Body of pancreas (tissue), 4 donors: ENCODE results near the gene GAGE12H. TPM values are rescaled to one million over a fixed set of nuclear protein-coding genes. Genes with fewer than 3 reads are reported as not detected.
"Not testable (repeated sequence)": the region's sequence is repeated elsewhere in the genome, so short reads cannot be mapped to it uniquely, and the experiment has no call there.

ENCODE experiments used
- ATAC-seq: fragments of 150-250 bp; one replicate; pipeline ENCODE4 v1.9.1; 2016
- DNase-seq, 4 donors: peaks; one replicate each; pipeline ENCODE4 v3.0.0-alpha.2; 2019
- H3K27ac ChIP-seq, 4 donors: fragments of 200-600 bp; sonication (generic); 1 replicate in 3 of 4; 2 replicates in 1 of 4; pipeline versions ENCODE4 v1.5.1 to v1.6.1; 2016 to 2019; ENCODE audit warnings: mild to moderate bottlenecking in 1 of 4, mixed read lengths in 1 of 4, moderate library complexity in 1 of 4
- H3K27me3 ChIP-seq, 2 donors: fragments of 200-600 bp; sonication (generic); one replicate each; pipeline ENCODE4 v1.6.0; 2016; ENCODE audit warnings: mild to moderate bottlenecking in 1 of 2
- H3K36me3 ChIP-seq, 2 donors: fragments of 200-600 bp; sonication (generic); replicated peaks in 1 of 2; 2 replicates each; pipeline ENCODE4 v1.5.1; 2016; ENCODE audit warnings: low read depth in 2 of 2; ENCODE audit not compliant: insufficient read depth in 1 of 2
- H3K4me1 ChIP-seq: fragments of 200-600 bp; sonication (generic); one replicate; pipeline ENCODE4 v1.6.0; 2016
- H3K4me3 ChIP-seq, 2 donors: fragments of 200-600 bp; sonication (generic); 1 replicate in 1 of 2; 2 replicates in 1 of 2; pipeline ENCODE4 v1.5.1; 2016 to 2019
- H3K9me3 ChIP-seq, 3 donors: fragments of 200-600 bp; sonication (generic); 1 replicate in 2 of 3; 2 replicates in 1 of 3; pipeline ENCODE4 v1.5.1; 2016
- POLR2A ChIP-seq, 3 donors: fragments of 450-650 bp; IDR thresholded peaks; one replicate each; pipeline ENCODE4 v1.6.1; 2016; ENCODE audit warnings: antibody characterized with exemption in 3 of 3, mild to moderate bottlenecking in 2 of 3
- WGBS, 2 donors: methylation state at CpG; one replicate each; pipeline ENCODE4 v1.1.5; 2017; 5-methylcytosine and 5-hydroxymethylcytosine counted together
- intact Hi-C: fragments of 100-400 bp; cut with DNase I; formaldehyde crosslinking; loops from one replicate; pipeline ENCODE4 v1.15.1; 2023
- small RNA-seq: library from RNA; depleted of rRNA; stranded (forward); fragments of <200 nt; gene quantifications from one replicate; pipeline ENCODE3, GENCODE V24; 2016
- total RNA-seq, 2 donors: library from RNA; depleted of rRNA; stranded (reverse); fragments of >200 nt; gene quantifications; one replicate each; pipeline ENCODE4 v1.1.0, GENCODE V29; 2016
- TF ChIP-seq, protein P1 (sequence below), 7 experiments: fragments of 450-650 bp in 4 of 7; fragments of 200-600 bp in 3 of 7; sonication (generic) in 3 of 7; IDR thresholded peaks; one replicate each; pipeline ENCODE4 v1.5.1; 2016 to 2019; ENCODE audit warnings: antibody characterized with exemption in 7 of 7

GAGE12H gene
- total RNA-seq, 2 donors from 2014 or later, result not detected

DNA sequence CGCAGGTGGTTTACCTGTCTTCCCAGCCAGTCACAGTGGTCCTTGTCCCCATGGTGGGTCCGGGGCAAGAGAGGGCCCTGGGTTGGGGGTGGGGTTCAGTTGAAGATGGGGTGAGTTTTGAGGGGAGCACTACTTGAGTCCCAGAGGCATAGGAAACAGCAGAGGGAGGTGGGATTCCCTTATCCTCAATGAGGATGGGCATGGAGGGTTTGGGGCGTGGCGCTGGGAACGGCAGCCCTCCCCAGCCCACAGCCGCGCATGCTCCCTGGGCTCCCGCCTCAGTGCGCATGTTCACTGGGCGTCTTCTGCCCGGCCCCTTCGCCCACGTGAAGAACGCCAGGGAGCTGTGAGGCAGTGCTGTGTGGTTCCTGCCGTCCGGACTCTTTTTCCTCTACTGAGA is 19.0 kb downstream of the GAGE12H start, which contains the start of gene GAGE1:
Gene GAGE1 (plus strand): TSS at position 301 of the 400 bp plus-strand sequence. CDS start 1,155 bp downstream, outside the sequence.
- H3K4me1 ChIP-seq, H3K4me3 ChIP-seq, H3K36me3 ChIP-seq, H3K9me3 ChIP-seq, ATAC-seq, DNase-seq, intact Hi-C loops, H3K27me3 ChIP-seq, H3K27ac ChIP-seq: not testable (repeated sequence)
- WGBS, 2 donors, result no CpG with 5 or more reads among the region's 16 CpGs

DNA sequence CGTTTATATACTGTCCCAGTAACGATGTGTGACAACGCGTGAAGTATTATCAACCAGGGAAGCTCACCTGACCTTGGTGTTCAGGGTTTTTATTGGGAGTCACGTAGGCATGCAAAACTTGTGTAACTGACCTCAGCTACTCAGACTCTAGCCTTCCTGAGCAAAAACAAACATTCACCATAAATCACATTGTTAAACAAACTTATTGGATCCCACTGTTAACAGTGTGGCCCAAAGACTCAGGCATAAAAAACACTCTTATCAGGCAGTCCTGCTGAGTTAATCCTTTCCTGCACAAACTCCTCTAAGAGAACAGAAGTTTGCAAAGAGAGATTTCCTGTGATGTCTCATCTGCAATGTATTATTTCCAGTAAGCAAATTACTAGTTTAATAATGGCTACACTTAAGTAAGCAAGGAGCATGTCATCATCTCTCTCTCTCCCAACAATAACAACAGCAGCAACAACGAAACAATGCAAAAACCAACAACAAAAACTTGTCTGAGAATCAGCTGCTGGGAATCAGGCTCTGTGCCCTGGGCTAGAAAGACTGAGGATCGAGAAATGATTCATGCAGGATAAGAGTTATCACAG is 31.1 kb downstream of the GAGE12H start:
- no peak for ATAC-seq
- Histone ChIP-seq H3K4me3 (no peak overlapping the region), H3K9me3 (no peaks in the 10 kb centered on the region), H3K4me1 (no peaks in the 10 kb centered on the region), H3K27me3 (no peaks in the 10 kb centered on the region), H3K27ac (no peak overlapping the region), H3K36me3 (no peaks in the 10 kb centered on the region)
- no peak for DNase-seq
- TF ChIP-seq, protein P1, sequence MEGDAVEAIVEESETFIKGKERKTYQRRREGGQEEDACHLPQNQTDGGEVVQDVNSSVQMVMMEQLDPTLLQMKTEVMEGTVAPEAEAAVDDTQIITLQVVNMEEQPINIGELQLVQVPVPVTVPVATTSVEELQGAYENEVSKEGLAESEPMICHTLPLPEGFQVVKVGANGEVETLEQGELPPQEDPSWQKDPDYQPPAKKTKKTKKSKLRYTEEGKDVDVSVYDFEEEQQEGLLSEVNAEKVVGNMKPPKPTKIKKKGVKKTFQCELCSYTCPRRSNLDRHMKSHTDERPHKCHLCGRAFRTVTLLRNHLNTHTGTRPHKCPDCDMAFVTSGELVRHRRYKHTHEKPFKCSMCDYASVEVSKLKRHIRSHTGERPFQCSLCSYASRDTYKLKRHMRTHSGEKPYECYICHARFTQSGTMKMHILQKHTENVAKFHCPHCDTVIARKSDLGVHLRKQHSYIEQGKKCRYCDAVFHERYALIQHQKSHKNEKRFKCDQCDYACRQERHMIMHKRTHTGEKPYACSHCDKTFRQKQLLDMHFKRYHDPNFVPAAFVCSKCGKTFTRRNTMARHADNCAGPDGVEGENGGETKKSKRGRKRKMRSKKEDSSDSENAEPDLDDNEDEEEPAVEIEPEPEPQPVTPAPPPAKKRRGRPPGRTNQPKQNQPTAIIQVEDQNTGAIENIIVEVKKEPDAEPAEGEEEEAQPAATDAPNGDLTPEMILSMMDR (IDR thresholded peaks at IDR 0.05), result no peak
- TF ChIP-seq POLR2A (IDR thresholded peaks at IDR 0.05), result no peak
- intact Hi-C loops, result no loop called here
- WGBS, 2 donors, result 25 to 27% methylated on average over 7 of the region's 7 CpGs

DNA sequence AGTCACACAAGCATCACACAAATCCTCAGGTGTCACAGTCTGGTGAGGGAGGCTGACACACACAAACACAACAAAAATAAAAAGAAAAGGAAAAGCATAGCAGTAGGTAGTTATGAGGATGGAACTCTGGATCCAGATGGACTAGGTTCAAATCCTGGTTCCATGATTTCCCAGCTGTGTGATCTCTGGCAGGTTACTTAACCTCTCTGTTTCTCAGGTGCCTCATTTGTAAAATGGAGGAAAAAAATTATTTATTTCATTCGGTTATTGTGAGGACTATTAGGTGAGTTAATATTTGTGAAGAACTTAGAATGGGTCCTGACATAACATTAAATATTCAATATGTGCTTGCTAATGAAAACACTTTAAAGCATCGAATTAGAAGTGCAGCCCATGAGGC is 38.8 kb downstream of the GAGE12H start:
- intact Hi-C loops, result no loop called here
- H3K9me3 ChIP-seq, result no peaks in the 10 kb centered on the region
- no peaks in the 10 kb centered on the region for H3K27me3 ChIP-seq
- no peak for ATAC-seq
- H3K36me3 ChIP-seq, result no peaks in the 10 kb centered on the region
- 79% methylated on average over 2 of the region's 2 CpGs for WGBS, 2 donors
- no peak overlapping the region for H3K27ac ChIP-seq
- H3K4me1 ChIP-seq, result no peaks in the 10 kb centered on the region
- H3K4me3 ChIP-seq, result no peak overlapping the region
- TF ChIP-seq POLR2A (IDR thresholded peaks at IDR 0.05), result no peak
- TF ChIP-seq, protein P1 (IDR thresholded peaks at IDR 0.05), result no peak
- DNase-seq, result no peak

DNA sequence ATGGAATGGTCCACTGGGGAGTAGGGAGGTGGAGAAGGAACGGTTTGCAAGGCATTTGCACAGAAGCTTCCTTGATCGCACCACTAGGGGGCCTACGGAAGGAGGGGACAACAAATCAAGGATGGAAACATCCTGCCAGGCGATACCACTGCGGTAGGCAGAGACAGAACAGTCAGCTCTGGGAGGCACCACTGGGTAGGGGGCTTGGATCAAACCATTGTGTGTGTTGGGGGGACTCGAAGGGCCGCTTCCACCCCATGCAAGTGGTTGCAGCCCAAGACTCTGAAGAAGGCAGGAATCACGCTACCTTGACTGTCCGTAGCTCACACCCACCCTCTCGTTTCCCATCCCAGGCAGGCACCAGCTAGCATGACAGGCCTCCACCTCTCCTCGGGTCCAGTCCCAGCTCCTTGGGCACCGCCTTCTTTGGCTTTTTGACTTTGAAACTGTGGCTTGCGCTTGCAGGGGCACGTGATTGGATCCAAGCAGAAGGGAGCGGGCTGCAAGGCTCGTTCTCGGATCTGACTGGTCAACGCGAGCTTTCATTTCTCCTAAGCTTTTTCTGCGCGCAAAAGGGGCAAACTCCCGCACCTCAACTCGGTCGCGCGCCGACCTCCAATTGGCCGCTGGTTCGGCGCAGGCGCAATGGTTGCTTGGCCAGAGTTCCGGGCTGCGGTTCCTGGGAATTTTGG is 47.5 kb downstream of the GAGE12H start:
- no peak for TF ChIP-seq POLR2A (IDR thresholded peaks at IDR 0.05)
- TF ChIP-seq, protein P1 (IDR thresholded peaks at IDR 0.05), result peak in 2 of 7 experiments; percentile 8 to 24
- H3K9me3 ChIP-seq, result no peaks in the 10 kb centered on the region
- DNase-seq (peak in 1 of 4 donors; percentile 32), ATAC-seq (no peak)
- 70 to 76% methylated on average over 3 to 22 of the region's 33 CpGs for WGBS, 2 donors
- H3K36me3 ChIP-seq, result no peaks in the 10 kb centered on the region
- H3K4me3 ChIP-seq, result no peak overlapping the region
- no peaks in the 10 kb centered on the region for H3K4me1 ChIP-seq
- no peak overlapping the region for H3K27ac ChIP-seq
- no peaks in the 10 kb centered on the region for H3K27me3 ChIP-seq
- intact Hi-C loops, result no loop called here

Small RNAs within 50 kb of the gene (small RNA-seq; reads per million reads assigned to genes)
- gene GAGE12B, result not detected

Other genes with a start within 250 kb of the GAGE12H start
- gene GAGE13, start 248.4 kb upstream of the GAGE12H start, total RNA-seq, result not detected
- not detected for gene GAGE12C, start 47.8 kb upstream of the GAGE12H start, total RNA-seq
- not detected for gene GAGE12D, start 38.2 kb upstream of the GAGE12H start, total RNA-seq
- gene GAGE12E, start 28.7 kb upstream of the GAGE12H start, total RNA-seq, result not detected
- gene GAGE12F, start 19.1 kb upstream of the GAGE12H start, total RNA-seq, result not detected
- not detected for gene GAGE12G, start 9.5 kb upstream of the GAGE12H start, total RNA-seq
- gene GAGE2A, start 9.5 kb downstream of the GAGE12H start, total RNA-seq, result not detected
- gene GAGE1, start 19.1 kb downstream of the GAGE12H start, total RNA-seq, result not detected
- not detected for gene PAGE1, start 116.0 kb downstream of the GAGE12H start, total RNA-seq
- not detected for gene PAGE4, start 249.4 kb downstream of the GAGE12H start, total RNA-seq